ENCODE results near the gene CBX5.

CBX5 gene

GRCh38 chr12:54207539-54208294, 72.2 kb downstream of the CBX5 start:
- Histone ChIP-seq H3K79me2 (ENCODE audit: low read length) (no peaks in the 10 kb centered on the region), H3K9ac (ENCODE audit: low read length) (no peak overlapping the region), H3K4me2 (ENCODE audit: low read length) (peak overlapping the region; percentile 58), H3K27me3 (ENCODE audit: low read depth, low read length) (peaks cover 31% of the 10 kb centered on the region), H2AFZ (ENCODE audit: low read depth, low read length) (peak overlapping the region; percentile 79; the same call in 1 of the 2 replicates), H4K20me1 (ENCODE audit: insufficient read depth, low read length) (no peaks in the 10 kb centered on the region), H3K4me3 (ENCODE audit: low read length) (peak overlapping the region; percentile 13; the same call in 1 of the 2 replicates), H3K4me1 (ENCODE audit: low read length) (peaks cover 5% of the 10 kb centered on the region; the same call in 1 of the 2 replicates), H3K9me3 (ENCODE audit: insufficient read depth, low read length) (no peaks in the 10 kb centered on the region), H3K27ac (ENCODE audit: low read length) (no peak overlapping the region), H3K36me3 (replicated peaks; ENCODE audit: low read depth, low read length) (no peaks in the 10 kb centered on the region)
- TF ChIP-seq EZH2phosphoT487 (IDR thresholded peaks at IDR 0.05; ENCODE audit: low read depth) = no peak
- TF ChIP-seq, protein P1, sequence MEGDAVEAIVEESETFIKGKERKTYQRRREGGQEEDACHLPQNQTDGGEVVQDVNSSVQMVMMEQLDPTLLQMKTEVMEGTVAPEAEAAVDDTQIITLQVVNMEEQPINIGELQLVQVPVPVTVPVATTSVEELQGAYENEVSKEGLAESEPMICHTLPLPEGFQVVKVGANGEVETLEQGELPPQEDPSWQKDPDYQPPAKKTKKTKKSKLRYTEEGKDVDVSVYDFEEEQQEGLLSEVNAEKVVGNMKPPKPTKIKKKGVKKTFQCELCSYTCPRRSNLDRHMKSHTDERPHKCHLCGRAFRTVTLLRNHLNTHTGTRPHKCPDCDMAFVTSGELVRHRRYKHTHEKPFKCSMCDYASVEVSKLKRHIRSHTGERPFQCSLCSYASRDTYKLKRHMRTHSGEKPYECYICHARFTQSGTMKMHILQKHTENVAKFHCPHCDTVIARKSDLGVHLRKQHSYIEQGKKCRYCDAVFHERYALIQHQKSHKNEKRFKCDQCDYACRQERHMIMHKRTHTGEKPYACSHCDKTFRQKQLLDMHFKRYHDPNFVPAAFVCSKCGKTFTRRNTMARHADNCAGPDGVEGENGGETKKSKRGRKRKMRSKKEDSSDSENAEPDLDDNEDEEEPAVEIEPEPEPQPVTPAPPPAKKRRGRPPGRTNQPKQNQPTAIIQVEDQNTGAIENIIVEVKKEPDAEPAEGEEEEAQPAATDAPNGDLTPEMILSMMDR (IDR thresholded peaks at IDR 0.05; ENCODE audit: low read depth, low read length) = peak; percentile 90

GRCh38 chr12:54206791-54207190, 73.1 kb downstream of the CBX5 start:
- no peaks in the 10 kb centered on the region for H3K36me3 ChIP-seq (replicated peaks; ENCODE audit: low read depth, low read length)
- peaks cover 5% of the 10 kb centered on the region; the same call in 1 of the 2 replicates for H3K4me1 ChIP-seq (ENCODE audit: low read length)
- no peak overlapping the region for H3K27ac ChIP-seq (ENCODE audit: low read length)
- no peak overlapping the region for H3K9ac ChIP-seq (ENCODE audit: low read length)
- H2AFZ ChIP-seq (ENCODE audit: low read depth, low read length) = no peak overlapping the region
- no peaks in the 10 kb centered on the region for H3K79me2 ChIP-seq (ENCODE audit: low read length)
- no peaks in the 10 kb centered on the region for H3K9me3 ChIP-seq (ENCODE audit: insufficient read depth, low read length)
- TF ChIP-seq EZH2phosphoT487 (IDR thresholded peaks at IDR 0.05; ENCODE audit: low read depth) = no peak
- TF ChIP-seq, protein P1 (IDR thresholded peaks at IDR 0.05; ENCODE audit: low read depth, low read length) = no peak
- H4K20me1 ChIP-seq (ENCODE audit: insufficient read depth, low read length) = no peaks in the 10 kb centered on the region
- H3K4me3 ChIP-seq (ENCODE audit: low read length) = no peak overlapping the region
- H3K27me3 ChIP-seq (ENCODE audit: low read depth, low read length) = peaks cover 24% of the 10 kb centered on the region
- no peak overlapping the region for H3K4me2 ChIP-seq (ENCODE audit: low read length)

GRCh38 chr12:54204316-54204715, 75.6 kb downstream of the CBX5 start:
- no peak overlapping the region for H3K27ac ChIP-seq (ENCODE audit: low read length)
- no peak overlapping the region for H3K4me3 ChIP-seq (ENCODE audit: low read length)
- H2AFZ ChIP-seq (ENCODE audit: low read depth, low read length) = no peak overlapping the region
- H3K9me3 ChIP-seq (ENCODE audit: insufficient read depth, low read length) = no peaks in the 10 kb centered on the region
- H3K4me1 ChIP-seq (ENCODE audit: low read length) = peaks cover 5% of the 10 kb centered on the region; the same call in 1 of the 2 replicates
- H4K20me1 ChIP-seq (ENCODE audit: insufficient read depth, low read length) = no peaks in the 10 kb centered on the region
- H3K9ac ChIP-seq (ENCODE audit: low read length) = no peak overlapping the region
- H3K4me2 ChIP-seq (ENCODE audit: low read length) = no peak overlapping the region
- H3K36me3 ChIP-seq (replicated peaks; ENCODE audit: low read depth, low read length) = no peaks in the 10 kb centered on the region
- H3K79me2 ChIP-seq (ENCODE audit: low read length) = no peaks in the 10 kb centered on the region
- H3K27me3 ChIP-seq (ENCODE audit: low read depth, low read length) = peaks cover 22% of the 10 kb centered on the region
- no peak for TF ChIP-seq EZH2phosphoT487 (IDR thresholded peaks at IDR 0.05; ENCODE audit: low read depth)
- TF ChIP-seq, protein P1 (IDR thresholded peaks at IDR 0.05; ENCODE audit: low read depth, low read length) = no peak

GRCh38 chr12:54201001-54201794, 78.7 kb downstream of the CBX5 start:
- no peaks in the 10 kb centered on the region for H4K20me1 ChIP-seq (ENCODE audit: insufficient read depth, low read length)
- H2AFZ ChIP-seq (ENCODE audit: low read depth, low read length) = no peak overlapping the region
- no peak overlapping the region for H3K27ac ChIP-seq (ENCODE audit: low read length)
- TF ChIP-seq, protein P1 (IDR thresholded peaks at IDR 0.05; ENCODE audit: low read depth, low read length) = peak; percentile 86
- TF ChIP-seq EZH2phosphoT487 (IDR thresholded peaks at IDR 0.05; ENCODE audit: low read depth) = no peak
- H3K4me1 ChIP-seq (ENCODE audit: low read length) = peaks cover 24% of the 10 kb centered on the region
- H3K9me3 ChIP-seq (ENCODE audit: insufficient read depth, low read length) = no peaks in the 10 kb centered on the region
- H3K79me2 ChIP-seq (ENCODE audit: low read length) = no peaks in the 10 kb centered on the region
- no peak overlapping the region for H3K9ac ChIP-seq (ENCODE audit: low read length)
- no peak overlapping the region for H3K4me2 ChIP-seq (ENCODE audit: low read length)
- peaks cover 23% of the 10 kb centered on the region for H3K27me3 ChIP-seq (ENCODE audit: low read depth, low read length)
- H3K4me3 ChIP-seq (ENCODE audit: low read length) = no peak overlapping the region
- no peaks in the 10 kb centered on the region for H3K36me3 ChIP-seq (replicated peaks; ENCODE audit: low read depth, low read length)
